8988T (cell line): ENCODE measurements around the gene CEP290.

Experiments
- DNase-seq: peaks from one replicate; pipeline ENCODE4 v3.0.0; 2011

Gene CEP290

GRCh38 chr12:88141774-88142609, at the start of gene CEP290, which contains the start of gene TMTC3:
Gene CEP290 (minus strand): TSS chr12:88142088. CDS start chr12:88141307, 781 bp downstream.
Gene TMTC3 (plus strand): TSS chr12:88142307. CDS start chr12:88148316, 6,009 bp downstream.
- peak; percentile 49 for DNase-seq

GRCh38 chr12:88188180-88188579, 46.3 kb upstream of the CEP290 start:
- DNase-seq, result no peak

- no peak for DNase-seq
Measured at GRCh38 chr12:88187571-88187970, 45.7 kb upstream of the CEP290 start.

- no peak for DNase-seq
Measured at GRCh38 chr12:88185988-88186387, 44.1 kb upstream of the CEP290 start.

GRCh38 chr12:88185279-88185678, 43.4 kb upstream of the CEP290 start:
- no peak for DNase-seq

- DNase-seq, result no peak
Measured at GRCh38 chr12:88184196-88184595, 42.3 kb upstream of the CEP290 start.

- DNase-seq, result no peak
Measured at GRCh38 chr12:88182416-88182815, 40.5 kb upstream of the CEP290 start.

- DNase-seq, result no peak
Measured at GRCh38 chr12:88181881-88182280, 40.0 kb upstream of the CEP290 start.

GRCh38 chr12:88179436-88180014, 37.6 kb upstream of the CEP290 start:
- DNase-seq, result no peak

- DNase-seq, result no peak
Measured at GRCh38 chr12:88175544-88175943, 33.7 kb upstream of the CEP290 start.

- DNase-seq, result no peak
Measured at GRCh38 chr12:88172844-88173407, 31.0 kb upstream of the CEP290 start.

- no peak for DNase-seq
Measured at GRCh38 chr12:88167384-88167783, 25.5 kb upstream of the CEP290 start.

- DNase-seq, result no peak
Measured at GRCh38 chr12:88166179-88166578, 24.3 kb upstream of the CEP290 start.

GRCh38 chr12:88163371-88163770, 21.5 kb upstream of the CEP290 start:
- DNase-seq, result no peak

GRCh38 chr12:88156075-88156654, 14.3 kb upstream of the CEP290 start:
- DNase-seq, result no peak

GRCh38 chr12:88153959-88154358, 12.1 kb upstream of the CEP290 start:
- DNase-seq, result no peak

GRCh38 chr12:88150063-88150462, 8.2 kb upstream of the CEP290 start:
- no peak for DNase-seq

GRCh38 chr12:88145567-88146505, 3.9 kb upstream of the CEP290 start:
- DNase-seq, result no peak

- no peak for DNase-seq
Measured at GRCh38 chr12:88144546-88145468, 2.9 kb upstream of the CEP290 start.

GRCh38 chr12:88144037-88144436, 2.1 kb upstream of the CEP290 start:
- DNase-seq, result no peak

- DNase-seq, result no peak
Measured at GRCh38 chr12:88142610-88142991, 713 bp upstream of the CEP290 start.

- no peak for DNase-seq
Measured at GRCh38 chr12:88141425-88141773, 489 bp downstream of the CEP290 start.
